GM12878 (cell line): ENCODE results near the gene ZXDC. TPM values are rescaled to one million over a fixed set of nuclear protein-coding genes. Genes with fewer than 3 reads are reported as not detected.

Experiments used
- ATAC-seq: fragments of 200-7000 bp; cut with Tn5 transposase; 3 replicates; pipeline ENCODE4 v1.9.1; 2020; ENCODE audit warnings: mild to moderate bottlenecking, moderate library complexity
- BruUV-seq: library from RNA; stranded (reverse); fragments of 400-500 nt; replicated peaks from 2 replicates; lab custom pipeline; 2021; lab: Mats Ljungman, UMichigan
- CTCF ChIA-PET: fragments of 300-600 bp; sonication (Branson Sonifier 250); formaldehyde crosslinking; extraction: SDS; loops from one replicate; lab custom pipeline; 2021; ENCODE audit warnings: inconsistent platforms; lab: Yijun Ruan, JAX
- POLR2A ChIA-PET: fragments of 350-600 bp; formaldehyde crosslinking; extraction: SDS; loops from one replicate; lab custom pipeline; 2021; ENCODE audit warnings: inconsistent platforms; lab: Charles Lee
- RAD21 ChIA-PET: fragments of 300-600 bp; sonication (Branson Sonifier 250); formaldehyde crosslinking; loops from one replicate; lab custom pipeline; 2023; ENCODE audit warnings: antibody characterized with exemption; ENCODE audit not compliant: unreplicated experiment; lab: Charles Lee
- SMC1A ChIA-PET: fragments of 300-600 bp; sonication (Branson Sonifier 250); formaldehyde crosslinking; loops from one replicate; lab custom pipeline; 2023; ENCODE audit not compliant: unreplicated experiment, uncharacterized antibody; lab: Charles Lee
- DNase-seq: peaks from one replicate; pipeline ENCODE4 v3.0.0-alpha.2; 2011; ENCODE audit warnings: low read depth, low spot score
- FAIRE-seq: peaks from 3 replicates; lab custom pipeline; 2011; peaks lifted over from hg19 to GRCh38; lab: Jason Lieb, UNC
- H2AFZ ChIP-seq: 2 replicates; pipeline ENCODE4 v1.6.0; 2011; ENCODE audit warnings: low read depth, low read length, control low read depth; ENCODE audit not compliant: control insufficient read depth
- H3K27ac ChIP-seq: 2 replicates; pipeline ENCODE4 v1.5.1; 2011; ENCODE audit warnings: control low read depth; ENCODE audit not compliant: control insufficient read depth, insufficient read depth
- H3K27me3 ChIP-seq, 2 experiments: replicated peaks in 1 of 2; 2 replicates each; pipeline versions ENCODE4 v1.6.0 to v1.6.1; 2011; ENCODE audit warnings: low read length in 1 of 2; ENCODE audit not compliant: control insufficient read depth in 2 of 2, insufficient read depth in 2 of 2
- H3K36me3 ChIP-seq, 2 experiments: 2 replicates each; pipeline ENCODE4 v1.5.1; 2011; ENCODE audit warnings: low read length in 1 of 2; ENCODE audit not compliant: control insufficient read depth in 2 of 2, insufficient read depth in 2 of 2
- H3K4me1 ChIP-seq: 2 replicates; pipeline ENCODE4 v1.6.1; 2011; ENCODE audit warnings: mild to moderate bottlenecking, low read length, moderate library complexity, mixed read lengths; ENCODE audit not compliant: control insufficient read depth, insufficient read depth
- H3K4me2 ChIP-seq: 2 replicates; pipeline ENCODE4 v1.6.0; 2011; ENCODE audit warnings: control low read depth; ENCODE audit not compliant: control insufficient read depth, insufficient read depth
- H3K4me3 ChIP-seq: fragments of 200-600 bp; sonication (generic); 2 replicates; pipeline ENCODE4 v1.5.1; 2016
- H3K79me2 ChIP-seq: 2 replicates; pipeline ENCODE4 v1.6.0; 2011; ENCODE audit warnings: low read length; ENCODE audit not compliant: control insufficient read depth, insufficient read depth
- H3K9ac ChIP-seq: 2 replicates; pipeline ENCODE4 v1.8.0; 2011; ENCODE audit warnings: low read length, control low read depth, mixed read lengths; ENCODE audit not compliant: control insufficient read depth, insufficient read depth
- H3K9me3 ChIP-seq: replicated peaks from 3 replicates; pipeline ENCODE4 v1.5.1; 2011; ENCODE audit warnings: mild to moderate bottlenecking, low read length; ENCODE audit not compliant: control insufficient read depth, insufficient read depth
- H4K20me1 ChIP-seq: 2 replicates; pipeline ENCODE4 v1.6.0; 2011; ENCODE audit not compliant: control insufficient read depth, insufficient read depth
- CEBPB ChIP-seq, 2 experiments: fragments of 150-350 bp in 1 of 2; IDR thresholded peaks; 2 replicates each; pipeline ENCODE4 v1.6.1; 2012 to 2014; ENCODE audit warnings: low read depth in 2 of 2, low read length in 2 of 2, borderline replicate concordance in 1 of 2, inconsistent platforms in 1 of 2
- DPF2 ChIP-seq: fragments of 450-650 bp; IDR thresholded peaks from 2 replicates; pipeline ENCODE4 v1.6.1; 2017; ENCODE audit warnings: mild to moderate bottlenecking
- FOS ChIP-seq: IDR thresholded peaks from 3 replicates; pipeline ENCODE4 v1.6.1; 2011; ENCODE audit warnings: borderline replicate concordance; ENCODE audit not compliant: insufficient read length; ENCODE audit errors: extremely low read depth
- GATAD2B ChIP-seq: fragments of 450-650 bp; conservative IDR thresholded peaks from 2 replicates; pipeline ENCODE4 v1.6.1; 2017; ENCODE audit warnings: low read depth, mild to moderate bottlenecking, moderate library complexity
- MTA2 ChIP-seq: fragments of 450-650 bp; IDR thresholded peaks from 2 replicates; pipeline ENCODE4 v1.6.1; 2016; ENCODE audit warnings: low read depth, mild to moderate bottlenecking, moderate library complexity
- POLR2AphosphoS5 ChIP-seq: IDR thresholded peaks from 2 replicates; pipeline ENCODE4 v1.6.1; 2011; ENCODE audit warnings: mild to moderate bottlenecking, low read length, inconsistent platforms
- RELA ChIP-seq: fragments of 450-650 bp; IDR thresholded peaks from 2 replicates; pipeline ENCODE4 v1.8.0; 2014; ENCODE audit warnings: borderline replicate concordance; ENCODE audit not compliant: partially characterized antibody
- SREBF1 ChIP-seq: IDR thresholded peaks from 2 replicates; pipeline ENCODE4 v1.6.1; 2012; ENCODE audit warnings: mild to moderate bottlenecking, low read length
- TBL1XR1 ChIP-seq: IDR thresholded peaks from 2 replicates; pipeline ENCODE4 v1.6.1; 2012; ENCODE audit warnings: low read depth, low read length, improper control_type of control experiment
- WGBS: methylation state at CpG from one replicate; pipeline ENCODE4 v1.1.6; 2016; ENCODE audit warnings: low lambda C conversion rate; ENCODE audit not compliant: insufficient replicate concordance, insufficient coverage; ENCODE audit errors: missing lambda C conversion rate; 5-methylcytosine and 5-hydroxymethylcytosine counted together
- in situ Hi-C: fragments of 300-500 bp; cut with MboI; formaldehyde crosslinking; loops from 9 replicates; pipeline ENCODE4 v1.14.3; 2018; ENCODE audit warnings: mixed read lengths
- intact Hi-C: fragments of 100-400 bp; cut with micrococcal nuclease; formaldehyde crosslinking; loops from one replicate; pipeline ENCODE4 v1.14.2; 2022; ENCODE audit not compliant: unreplicated experiment
- polyA plus RNA-seq, 11 experiments: library from polyadenylated mRNA; depleted of rRNA in 4 of 11; unstranded in 6 of 11; stranded (reverse) in 5 of 11; fragments of >200 nt; fragmentation: Nextera tagmentation in 4 of 11; fragmentation: Illumina TruSeq in 1 of 11; extraction: Ambion mirVana in 4 of 11; extraction: Trizol in 1 of 11; gene quantifications; 1 replicate in 1 of 11; 2 replicates in 10 of 11; pipeline versions ENCODE4 v1.2.1 to v1.2.3, GENCODE V29; 2011 to 2016; ENCODE audit warnings: inconsistent platforms in 2 of 11, missing spikeins in 2 of 11, low read depth in 1 of 11
- total RNA-seq, 4 experiments: library from RNA; depleted of rRNA in 3 of 4; stranded (reverse); fragments of >200 nt in 3 of 4; fragmentation: Illumina TruSeq in 1 of 4; extraction: Trizol in 1 of 4; gene quantifications; 2 replicates each; pipeline versions ENCODE4 v1.2.1 to v1.2.3, GENCODE V29; 2013 to 2021
- TF ChIP-seq, protein P1 (sequence below): fragments of 450-650 bp; conservative IDR thresholded peaks from 2 replicates; pipeline ENCODE4 v1.6.1; 2017; ENCODE audit warnings: mild to moderate bottlenecking, moderate library complexity
- TF ChIP-seq, protein P2 (sequence below): IDR thresholded peaks from 2 replicates; pipeline ENCODE4 v1.6.1; 2011; ENCODE audit warnings: low read depth, low read length, improper control_type of control experiment, borderline replicate concordance
- TF ChIP-seq, protein P3 (sequence below): fragments of 450-650 bp; IDR thresholded peaks from 2 replicates; pipeline ENCODE4 v1.6.1; 2017; ENCODE audit warnings: mild to moderate bottlenecking
- TF ChIP-seq, protein P4 (sequence below): fragments of 450-650 bp; IDR thresholded peaks from 2 replicates; pipeline ENCODE4 v1.6.1; 2016; ENCODE audit warnings: mild to moderate bottlenecking, moderate library complexity, borderline replicate concordance

Gene ZXDC
- total and polyA plus RNA-seq, 10 of the 15 experiments (the other 5 are each of a cell fraction or from before 2014, with no cell fraction given) = 0.72 to 15.3 (median 8.5) TPM

DNA sequence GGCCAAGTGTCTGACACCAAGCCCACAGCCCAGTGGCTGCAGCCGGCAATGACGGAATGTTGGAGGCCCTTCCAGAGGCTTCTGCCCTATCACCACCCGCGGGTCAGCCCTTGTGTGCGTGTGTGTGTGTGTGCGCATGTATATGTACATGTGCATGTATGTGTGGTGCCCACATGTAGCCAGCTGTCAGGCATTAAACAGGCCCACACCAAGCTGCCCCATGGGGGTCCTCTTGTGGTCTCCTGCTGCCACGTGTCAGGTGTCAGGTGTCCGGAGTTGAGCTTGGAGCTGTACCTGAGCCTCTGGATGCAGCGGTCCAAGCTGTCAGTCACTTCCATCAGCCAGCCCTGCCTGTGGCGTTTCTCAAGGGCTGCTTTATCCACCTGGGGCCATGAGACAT, 28.0 kb upstream of the ZXDC start:
- no peaks in the 10 kb centered on the region; a peak in 1 of 4 replicates for H3K27me3 ChIP-seq
- in situ Hi-C loops = no loop called here
- BruUV-seq = no TSS peak

More for the DNA sequence above, 28.0 kb upstream of the ZXDC start:
- POLR2A ChIA-PET = no interaction called here
- no peaks in the 10 kb centered on the region for H3K79me2 ChIP-seq
- H3K9ac ChIP-seq = no peak overlapping the region
- no peak overlapping the region for H2AFZ ChIP-seq
- TF ChIP-seq CEBPB (IDR thresholded peaks at IDR 0.05; ENCODE audit: borderline replicate concordance in 1 of 2, low read depth in 2 of 2, low read length in 2 of 2) (no peak), DPF2 (no peak), FOS (no peak), RELA (no peak), TBL1XR1 (no peak), SREBF1 (no peak), GATAD2B (no peak), MTA2 (no peak), POLR2AphosphoS5 (no peak)
- TF ChIP-seq, protein P1, sequence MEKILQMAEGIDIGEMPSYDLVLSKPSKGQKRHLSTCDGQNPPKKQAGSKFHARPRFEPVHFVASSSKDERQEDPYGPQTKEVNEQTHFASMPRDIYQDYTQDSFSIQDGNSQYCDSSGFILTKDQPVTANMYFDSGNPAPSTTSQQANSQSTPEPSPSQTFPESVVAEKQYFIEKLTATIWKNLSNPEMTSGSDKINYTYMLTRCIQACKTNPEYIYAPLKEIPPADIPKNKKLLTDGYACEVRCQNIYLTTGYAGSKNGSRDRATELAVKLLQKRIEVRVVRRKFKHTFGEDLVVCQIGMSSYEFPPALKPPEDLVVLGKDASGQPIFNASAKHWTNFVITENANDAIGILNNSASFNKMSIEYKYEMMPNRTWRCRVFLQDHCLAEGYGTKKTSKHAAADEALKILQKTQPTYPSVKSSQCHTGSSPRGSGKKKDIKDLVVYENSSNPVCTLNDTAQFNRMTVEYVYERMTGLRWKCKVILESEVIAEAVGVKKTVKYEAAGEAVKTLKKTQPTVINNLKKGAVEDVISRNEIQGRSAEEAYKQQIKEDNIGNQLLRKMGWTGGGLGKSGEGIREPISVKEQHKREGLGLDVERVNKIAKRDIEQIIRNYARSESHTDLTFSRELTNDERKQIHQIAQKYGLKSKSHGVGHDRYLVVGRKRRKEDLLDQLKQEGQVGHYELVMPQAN = no peak
- TF ChIP-seq, protein P2, sequence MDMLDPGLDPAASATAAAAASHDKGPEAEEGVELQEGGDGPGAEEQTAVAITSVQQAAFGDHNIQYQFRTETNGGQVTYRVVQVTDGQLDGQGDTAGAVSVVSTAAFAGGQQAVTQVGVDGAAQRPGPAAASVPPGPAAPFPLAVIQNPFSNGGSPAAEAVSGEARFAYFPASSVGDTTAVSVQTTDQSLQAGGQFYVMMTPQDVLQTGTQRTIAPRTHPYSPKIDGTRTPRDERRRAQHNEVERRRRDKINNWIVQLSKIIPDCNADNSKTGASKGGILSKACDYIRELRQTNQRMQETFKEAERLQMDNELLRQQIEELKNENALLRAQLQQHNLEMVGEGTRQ = no peak
- TF ChIP-seq, protein P3, sequence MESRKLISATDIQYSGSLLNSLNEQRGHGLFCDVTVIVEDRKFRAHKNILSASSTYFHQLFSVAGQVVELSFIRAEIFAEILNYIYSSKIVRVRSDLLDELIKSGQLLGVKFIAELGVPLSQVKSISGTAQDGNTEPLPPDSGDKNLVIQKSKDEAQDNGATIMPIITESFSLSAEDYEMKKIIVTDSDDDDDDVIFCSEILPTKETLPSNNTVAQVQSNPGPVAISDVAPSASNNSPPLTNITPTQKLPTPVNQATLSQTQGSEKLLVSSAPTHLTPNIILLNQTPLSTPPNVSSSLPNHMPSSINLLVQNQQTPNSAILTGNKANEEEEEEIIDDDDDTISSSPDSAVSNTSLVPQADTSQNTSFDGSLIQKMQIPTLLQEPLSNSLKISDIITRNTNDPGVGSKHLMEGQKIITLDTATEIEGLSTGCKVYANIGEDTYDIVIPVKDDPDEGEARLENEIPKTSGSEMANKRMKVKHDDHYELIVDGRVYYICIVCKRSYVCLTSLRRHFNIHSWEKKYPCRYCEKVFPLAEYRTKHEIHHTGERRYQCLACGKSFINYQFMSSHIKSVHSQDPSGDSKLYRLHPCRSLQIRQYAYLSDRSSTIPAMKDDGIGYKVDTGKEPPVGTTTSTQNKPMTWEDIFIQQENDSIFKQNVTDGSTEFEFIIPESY = no peak
- TF ChIP-seq, protein P4, sequence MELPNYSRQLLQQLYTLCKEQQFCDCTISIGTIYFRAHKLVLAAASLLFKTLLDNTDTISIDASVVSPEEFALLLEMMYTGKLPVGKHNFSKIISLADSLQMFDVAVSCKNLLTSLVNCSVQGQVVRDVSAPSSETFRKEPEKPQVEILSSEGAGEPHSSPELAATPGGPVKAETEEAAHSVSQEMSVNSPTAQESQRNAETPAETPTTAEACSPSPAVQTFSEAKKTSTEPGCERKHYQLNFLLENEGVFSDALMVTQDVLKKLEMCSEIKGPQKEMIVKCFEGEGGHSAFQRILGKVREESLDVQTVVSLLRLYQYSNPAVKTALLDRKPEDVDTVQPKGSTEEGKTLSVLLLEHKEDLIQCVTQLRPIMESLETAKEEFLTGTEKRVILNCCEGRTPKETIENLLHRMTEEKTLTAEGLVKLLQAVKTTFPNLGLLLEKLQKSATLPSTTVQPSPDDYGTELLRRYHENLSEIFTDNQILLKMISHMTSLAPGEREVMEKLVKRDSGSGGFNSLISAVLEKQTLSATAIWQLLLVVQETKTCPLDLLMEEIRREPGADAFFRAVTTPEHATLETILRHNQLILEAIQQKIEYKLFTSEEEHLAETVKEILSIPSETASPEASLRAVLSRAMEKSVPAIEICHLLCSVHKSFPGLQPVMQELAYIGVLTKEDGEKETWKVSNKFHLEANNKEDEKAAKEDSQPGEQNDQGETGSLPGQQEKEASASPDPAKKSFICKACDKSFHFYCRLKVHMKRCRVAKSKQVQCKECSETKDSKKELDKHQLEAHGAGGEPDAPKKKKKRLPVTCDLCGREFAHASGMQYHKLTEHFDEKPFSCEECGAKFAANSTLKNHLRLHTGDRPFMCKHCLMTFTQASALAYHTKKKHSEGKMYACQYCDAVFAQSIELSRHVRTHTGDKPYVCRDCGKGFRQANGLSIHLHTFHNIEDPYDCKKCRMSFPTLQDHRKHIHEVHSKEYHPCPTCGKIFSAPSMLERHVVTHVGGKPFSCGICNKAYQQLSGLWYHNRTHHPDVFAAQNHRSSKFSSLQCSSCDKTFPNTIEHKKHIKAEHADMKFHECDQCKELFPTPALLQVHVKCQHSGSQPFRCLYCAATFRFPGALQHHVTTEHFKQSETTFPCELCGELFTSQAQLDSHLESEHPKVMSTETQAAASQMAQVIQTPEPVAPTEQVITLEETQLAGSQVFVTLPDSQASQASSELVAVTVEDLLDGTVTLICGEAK = no peak
- H3K4me2 ChIP-seq = no peak overlapping the region
- ATAC-seq (no peak), DNase-seq (no peak), FAIRE-seq (no peak)
- H3K27ac ChIP-seq = no peak overlapping the region
- H3K4me3 ChIP-seq = no peak overlapping the region
- 75% methylated on average over 10 of the region's 10 CpGs for WGBS
- H3K36me3 ChIP-seq = no peaks in the 10 kb centered on the region
- SMC1A ChIA-PET = no interaction called here
- CTCF ChIA-PET = no interaction called here
- no peaks in the 10 kb centered on the region for H3K4me1 ChIP-seq
- H3K9me3 ChIP-seq = no peaks in the 10 kb centered on the region
- RAD21 ChIA-PET = no interaction called here
- intact Hi-C loops = no loop called here
- no peaks in the 10 kb centered on the region for H4K20me1 ChIP-seq
